K562 (cell line): ENCODE results near the gene ARHGDIA. TPM values are rescaled to one million over a fixed set of nuclear protein-coding genes. Genes with fewer than 3 reads are reported as not detected.

Experiments
- ADNP ChIP-seq: fragments of 200-800 bp; sonication (Bioruptor generic); IDR thresholded peaks from 2 replicates; pipeline ENCODE4 v1.6.1; 2016; ENCODE audit warnings: missing genetic modification characterization, missing compliant biosample characterization
- ARID2 ChIP-seq: fragments of 450-650 bp; IDR thresholded peaks from 2 replicates; pipeline ENCODE4 v1.6.1; 2017; ENCODE audit warnings: antibody characterized with exemption, mild to moderate bottlenecking
- BDP1 ChIP-seq: IDR thresholded peaks from 3 replicates; pipeline ENCODE4 v1.6.1; 2011; ENCODE audit not compliant: insufficient read length, insufficient read depth
- CREB1 ChIP-seq, 2 experiments: sonication (generic) in 1 of 2; formaldehyde crosslinking in 1 of 2; IDR thresholded peaks; 2 replicates each; pipeline versions ENCODE4 v1.6.1 to v1.8.0; 2012 to 2022; ENCODE audit warnings: inconsistent platforms in 1 of 2, mild to moderate bottlenecking in 1 of 2, missing genetic modification reagents in 1 of 2, moderate library complexity in 1 of 2
- CREB3 ChIP-seq: fragments of 450-650 bp; conservative IDR thresholded peaks from 2 replicates; pipeline ENCODE4 v1.6.1; 2016; ENCODE audit warnings: missing genetic modification characterization, low read depth, mild to moderate bottlenecking, missing compliant biosample characterization, moderate library complexity
- CTCF ChIP-seq, 3 experiments: IDR thresholded peaks in 2 of 3; conservative IDR thresholded peaks in 1 of 3; 2 replicates each; pipeline ENCODE4 v1.5.1; 2011 to 2012; ENCODE audit warnings: low read length in 3 of 3, mild to moderate bottlenecking in 3 of 3, control low read depth in 2 of 3, improper control_type of control experiment in 1 of 3, inconsistent platforms in 1 of 3, low read depth in 1 of 3, mixed read lengths in 1 of 3, moderate library complexity in 1 of 3; ENCODE audit not compliant: insufficient read depth in 2 of 3
- GATA2 ChIP-seq: sonication (generic); formaldehyde crosslinking; IDR thresholded peaks from 2 replicates; pipeline ENCODE4 v1.4.0; 2020; ENCODE audit warnings: mild to moderate bottlenecking, missing genetic modification reagents
- KDM5B ChIP-seq: fragments of 200-600 bp; sonication (generic); IDR thresholded peaks from 2 replicates; pipeline ENCODE4 v1.6.1; 2012; ENCODE audit warnings: low read depth, mild to moderate bottlenecking, moderate library complexity, low read length, control low read depth, inconsistent platforms; ENCODE audit not compliant: insufficient replicate concordance
- MLX ChIP-seq, 2 experiments: fragments of 450-650 bp in 1 of 2; sonication (generic) in 1 of 2; formaldehyde crosslinking; conservative IDR thresholded peaks; 2 replicates each; pipeline versions ENCODE4 v1.4.0 to v1.8.1; 2020 to 2022; ENCODE audit warnings: mild to moderate bottlenecking in 1 of 2, missing genetic modification reagents in 1 of 2
- PCBP1 ChIP-seq: fragments of 200-400 bp; formaldehyde crosslinking; IDR thresholded peaks from 2 replicates; pipeline ENCODE4 v1.6.1; 2018; ENCODE audit warnings: mild to moderate bottlenecking, low read depth, low read length; ENCODE audit not compliant: poor library complexity, severe bottlenecking
- PKNOX1 ChIP-seq: fragments of 450-650 bp; IDR thresholded peaks from 2 replicates; pipeline ENCODE4 v1.6.1; 2016
- POLR2A ChIP-seq: fragments of 450-650 bp; conservative IDR thresholded peaks from 2 replicates; pipeline ENCODE4 v1.6.1; 2016
- SMARCA4 ChIP-seq: fragments of 450-650 bp; IDR thresholded peaks from 2 replicates; pipeline ENCODE4 v1.6.1; 2016
- SNIP1 ChIP-seq: fragments of 450-650 bp; IDR thresholded peaks from 2 replicates; pipeline ENCODE4 v1.7.1; 2017; ENCODE audit warnings: low read depth, mild to moderate bottlenecking
- SUPT5H ChIP-seq: fragments of 450-650 bp; IDR thresholded peaks from 2 replicates; pipeline ENCODE4 v1.6.1; 2016
- TAF1 ChIP-seq: IDR thresholded peaks from 2 replicates; pipeline ENCODE4 v1.6.1; 2011; ENCODE audit warnings: mild to moderate bottlenecking, low read length, moderate library complexity; ENCODE audit not compliant: insufficient read depth, control insufficient read depth, severe bottlenecking; ENCODE audit errors: extremely low read depth
- TEAD4 ChIP-seq, 2 experiments: sonication (generic) in 1 of 2; formaldehyde crosslinking in 1 of 2; IDR thresholded peaks; 2 replicates each; pipeline versions ENCODE4 v1.6.1 to v1.8.0; 2012 to 2022; ENCODE audit warnings: borderline replicate concordance in 1 of 2, inconsistent platforms in 1 of 2, low read length in 1 of 2, mild to moderate bottlenecking in 1 of 2, missing genetic modification reagents in 1 of 2
- ZNF143 ChIP-seq: sonication (generic); formaldehyde crosslinking; IDR thresholded peaks from 2 replicates; pipeline ENCODE4 v1.9.0; 2022; ENCODE audit warnings: mild to moderate bottlenecking, missing genetic modification reagents
- ZNF217 ChIP-seq: sonication (generic); formaldehyde crosslinking; IDR thresholded peaks from 2 replicates; pipeline ENCODE4 v1.8.0; 2022; ENCODE audit warnings: mild to moderate bottlenecking, missing genetic modification reagents
- ZNF24 ChIP-seq: fragments of 450-650 bp; IDR thresholded peaks from 2 replicates; pipeline ENCODE4 v1.6.1; 2016
- ZNF512 ChIP-seq: IDR thresholded peaks from 2 replicates; pipeline ENCODE4 v1.6.1; 2016; ENCODE audit warnings: missing genetic modification characterization, missing compliant biosample characterization
- polyA plus RNA-seq, 8 experiments: library from polyadenylated mRNA; depleted of rRNA in 4 of 8; stranded (reverse) in 5 of 8; unstranded in 3 of 8; fragments of >200 nt; fragmentation: Nextera tagmentation in 2 of 8; fragmentation: Illumina TruSeq in 1 of 8; extraction: Ambion mirVana in 2 of 8; extraction: Trizol in 1 of 8; gene quantifications; 2 replicates each; pipeline versions ENCODE4 v1.2.1 to v1.2.3, GENCODE V29; 2011 to 2014; ENCODE audit warnings: inconsistent platforms in 1 of 8, missing spikeins in 1 of 8
- total RNA-seq, 7 experiments: library from RNA; depleted of rRNA in 6 of 7; stranded (reverse); fragments of >200 nt in 6 of 7; fragmentation: Illumina TruSeq in 2 of 7; extraction: Trizol in 2 of 7; gene quantifications; 2 replicates each; pipeline versions ENCODE4 v1.2.1 to v1.2.3, GENCODE V29; 2011 to 2021; ENCODE audit warnings: low replicate concordance in 1 of 7

The ARHGDIA gene
- total and polyA plus RNA-seq, 9 of the 15 experiments (the other 6 are each of a cell fraction or from before 2014, with no cell fraction given) = 9.6 to 340 (median 97.6) TPM

GRCh38 chr17:81863833-81864768 is 7.0 kb downstream of the ARHGDIA start (continued):
- TF ChIP-seq PKNOX1 (no peak), BDP1 (no peak), CREB3 (tag) (no peak), SMARCA4 (no peak), GATA2 (no peak), ADNP (no peak), SNIP1 (no peak), ZNF143 (no peak), POLR2A (0 out of 2 replicates have a peak, but pooled peaks have one; percentile 43), MLX (CRISPR knock-in tag; conservative IDR thresholded peaks at IDR 0.05) (no peak), SUPT5H (0 out of 2 replicates have a peak, but pooled peaks have one; percentile 37), ARID2 (no peak), TEAD4 (IDR thresholded peaks at IDR 0.05; ENCODE audit: low read length) (no peak), TEAD4 (CRISPR knock-in tag; IDR thresholded peaks at IDR 0.05; ENCODE audit: borderline replicate concordance) (no peak), KDM5B (peak; percentile 31), CTCF (IDR thresholded peaks at IDR 0.05 in 2 of 3, conservative IDR thresholded peaks at IDR 0.05 in 1 of 3; ENCODE audit: insufficient read depth in 2 of 3, low read depth in 1 of 3, low read length in 3 of 3) (peak; percentile 5 to 22 (median 14); a peak in 2 of 6 replicates), CREB1 (IDR thresholded peaks at IDR 0.05) (no peak), CREB1 (CRISPR knock-in tag; IDR thresholded peaks at IDR 0.05) (no peak), PCBP1 (no peak), ZNF217 (CRISPR knock-in tag) (no peak), ZNF24 (no peak), TAF1 (no peak), ZNF512 (tag) (no peak)
